Epithelial cell of proximal tubule (primary cell): ENCODE results near the gene LRRTM3. TPM values are rescaled to one million over a fixed set of nuclear protein-coding genes. Genes with fewer than 3 reads are reported as not detected.

ENCODE experiments used
- DNase-seq: peaks from one replicate; pipeline ENCODE4 v3.0.0-alpha.2; 2011; ENCODE audit warnings: low read depth
- H3K4me3 ChIP-seq: 2 replicates; pipeline ENCODE4 v1.5.1; 2011; ENCODE audit warnings: low read depth, mild to moderate bottlenecking, low read length
- CTCF ChIP-seq: conservative IDR thresholded peaks from 2 replicates; pipeline ENCODE4 v1.5.1; 2012; ENCODE audit warnings: low read depth, mild to moderate bottlenecking, low read length
- total RNA-seq: library from RNA; depleted of rRNA; stranded (reverse); fragments of >200 nt; gene quantifications from 2 replicates; pipeline ENCODE4 v1.2.3, GENCODE V29; 2015

LRRTM3 gene
- total RNA-seq, 1 donor from 2014 or later: 0.06 TPM

GRCh38 chr10:67005981-67006380 is 80.1 kb downstream of the LRRTM3 start:
- no peak for DNase-seq
- no peak for TF ChIP-seq CTCF
- no peak overlapping the region for H3K4me3 ChIP-seq

- DNase-seq: no peak
- TF ChIP-seq CTCF: no peak
- H3K4me3 ChIP-seq: no peak overlapping the region
These were observed 85.6 kb downstream of the LRRTM3 start for GRCh38 chr10:67011480-67011879.

- no peak for DNase-seq
- no peak for TF ChIP-seq CTCF
- no peak overlapping the region for H3K4me3 ChIP-seq
These were observed 86.1 kb downstream of the LRRTM3 start for GRCh38 chr10:67011981-67012380.

- DNase-seq: no peak
- no peak overlapping the region for H3K4me3 ChIP-seq
- TF ChIP-seq CTCF: no peak
These were observed 89.4 kb downstream of the LRRTM3 start for GRCh38 chr10:67015225-67015624.

GRCh38 chr10:67017218-67017617 is 91.4 kb downstream of the LRRTM3 start:
- TF ChIP-seq CTCF: no peak
- DNase-seq: no peak
- no peak overlapping the region for H3K4me3 ChIP-seq

GRCh38 chr10:67022099-67022498 is 96.3 kb downstream of the LRRTM3 start:
- DNase-seq: no peak
- no peak for TF ChIP-seq CTCF
- H3K4me3 ChIP-seq: no peak overlapping the region

GRCh38 chr10:67033878-67034277 is 108.0 kb downstream of the LRRTM3 start:
- no peak for TF ChIP-seq CTCF
- no peak for DNase-seq
- no peak overlapping the region for H3K4me3 ChIP-seq
